GM21825 (cell line): Measurements from ENCODE around the gene NPLOC4.

Experiments used
- ATAC-seq: cut with Tn5 transposase; IDR thresholded peaks from one replicate; pipeline ENCODE4 v1.9.1; 2021; ENCODE audit warnings: mild to moderate bottlenecking, moderate library complexity; ENCODE audit not compliant: unreplicated experiment

NPLOC4 gene

DNA sequence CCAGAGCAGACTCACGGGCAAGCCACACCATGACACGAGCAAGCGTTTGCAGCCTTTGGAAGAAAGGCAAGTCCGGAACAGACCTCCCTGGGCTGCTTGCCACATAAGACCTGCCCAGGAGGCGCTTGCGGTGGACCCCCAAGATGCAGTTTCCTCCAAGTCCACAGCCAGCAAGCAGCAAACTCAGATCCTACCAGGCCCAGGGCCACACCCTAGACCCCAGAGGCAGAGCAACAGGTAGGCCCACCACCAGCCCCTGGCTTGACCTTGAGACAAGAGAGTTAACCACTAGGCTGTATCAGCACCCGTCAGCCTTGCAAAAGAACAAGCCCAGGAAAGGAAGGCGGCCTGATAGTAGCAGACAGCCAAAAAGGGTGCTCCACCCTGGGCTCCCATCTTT, 87.1 kb downstream of the NPLOC4 start:
- no peak for ATAC-seq

DNA sequence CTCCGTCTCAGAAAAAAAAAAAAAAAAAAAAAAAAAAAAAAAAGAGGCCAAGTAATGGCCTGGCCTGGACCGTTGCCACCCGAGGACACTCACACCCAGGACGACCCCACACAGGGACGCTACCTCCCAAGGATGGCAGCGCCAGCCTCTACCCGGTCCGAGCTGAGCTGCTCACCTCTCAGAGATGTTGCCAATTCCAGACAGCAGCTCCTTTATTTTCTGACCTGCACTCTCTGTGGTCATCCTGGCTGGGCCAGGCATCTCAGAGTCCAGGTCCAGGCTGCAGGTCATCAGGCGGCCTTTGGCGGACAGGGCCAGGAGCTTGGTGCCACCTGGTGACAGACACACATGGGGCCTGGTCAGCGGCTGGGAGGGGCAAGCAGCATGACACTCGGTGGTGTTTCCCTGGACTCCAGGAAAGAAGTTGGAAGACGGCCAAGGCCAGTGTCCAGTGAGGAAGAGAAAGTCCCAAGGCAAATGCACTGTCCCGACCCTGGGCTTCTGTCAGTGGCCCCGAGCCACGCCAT, 87.8 kb downstream of the NPLOC4 start:
- ATAC-seq: no peak

- ATAC-seq: no peak
Measured at GRCh38 chr17:81547614-81547982, 89.3 kb downstream of the NPLOC4 start.

DNA sequence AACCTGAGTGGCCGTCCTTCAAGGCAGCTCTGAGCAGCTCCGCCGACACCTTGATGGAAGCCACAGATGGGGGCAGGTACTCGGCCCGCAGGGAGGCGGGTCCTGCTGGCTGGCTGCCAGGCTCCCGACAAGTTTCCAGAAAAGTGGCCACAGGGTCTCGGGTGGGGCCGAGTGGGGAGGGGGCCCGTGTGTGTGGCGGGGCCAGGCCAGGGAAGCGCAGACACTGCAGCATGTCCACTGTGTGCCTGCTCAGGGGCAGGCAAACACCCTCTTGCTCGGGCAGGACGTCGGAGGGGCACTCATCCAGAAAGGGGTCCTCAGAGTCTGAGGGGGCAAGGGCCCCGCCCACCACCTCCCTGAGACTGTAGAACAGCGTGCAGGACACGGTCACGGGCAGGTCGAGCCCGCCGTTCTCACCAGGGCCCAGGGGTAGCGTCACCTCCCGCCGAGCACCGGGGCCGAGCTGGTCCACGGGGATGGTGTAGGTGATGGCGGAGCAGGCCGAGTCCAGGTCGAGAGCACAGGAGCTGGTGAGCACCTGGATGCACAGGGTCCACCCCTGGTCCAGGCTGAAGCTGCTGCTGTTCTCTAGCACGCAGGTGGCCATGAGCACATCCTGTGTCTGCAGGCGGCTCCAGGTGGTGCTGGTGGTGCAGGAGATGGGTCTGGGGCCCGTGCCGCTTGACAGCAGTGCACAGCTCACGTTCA, 89.9 kb downstream of the NPLOC4 start:
- no peak for ATAC-seq

GRCh38 chr17:81545160-81545949, 91.6 kb downstream of the NPLOC4 start:
- ATAC-seq: no peak

GRCh38 chr17:81544281-81544974, 92.5 kb downstream of the NPLOC4 start:
- no peak for ATAC-seq

- ATAC-seq: no peak
Measured at GRCh38 chr17:81543756-81544155, 93.2 kb downstream of the NPLOC4 start.

- no peak for ATAC-seq
Measured at GRCh38 chr17:81543339-81543675, 93.6 kb downstream of the NPLOC4 start.

DNA sequence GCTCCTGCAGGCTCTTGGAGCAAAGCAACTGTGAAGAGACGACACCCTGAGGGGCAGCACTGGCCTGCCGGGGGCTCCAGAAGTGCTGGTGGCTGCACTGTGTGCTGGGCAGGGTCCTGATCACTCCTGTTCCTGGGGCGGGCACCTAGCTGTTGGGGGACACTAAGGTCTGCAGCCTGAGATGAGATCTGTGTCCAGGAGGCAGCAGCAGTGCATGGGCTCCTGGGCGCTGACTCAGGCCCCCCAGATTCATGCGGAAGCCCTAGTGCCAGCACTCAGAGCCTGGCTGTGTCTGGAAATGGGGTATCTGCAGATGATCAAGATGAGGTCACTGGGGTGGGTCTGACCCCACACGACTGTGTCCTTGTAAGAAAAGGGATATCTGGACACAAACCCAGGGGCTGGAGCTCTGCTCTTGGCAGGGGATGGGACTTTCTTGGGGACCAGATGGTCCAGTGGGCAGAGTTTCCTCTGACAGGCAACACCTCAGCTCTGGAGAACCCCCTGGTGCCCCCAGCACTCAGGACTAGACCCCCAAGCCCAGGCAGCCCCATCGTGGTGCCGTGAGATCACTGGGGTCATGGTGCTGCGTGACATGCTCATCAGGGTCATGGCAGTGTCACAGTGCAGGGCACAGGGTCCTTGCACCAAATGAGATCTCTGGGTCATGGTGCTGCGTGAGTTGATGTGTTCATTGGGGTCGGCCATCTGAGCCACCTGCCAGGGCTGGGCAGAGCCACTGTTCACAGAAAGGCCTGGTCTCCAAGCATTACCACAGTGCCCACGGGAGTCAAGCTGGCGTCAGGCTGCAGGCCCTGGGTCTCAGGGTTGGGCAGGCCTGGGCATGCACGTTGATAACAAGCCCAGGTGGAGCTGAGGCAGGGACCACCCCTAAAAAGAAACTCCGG, 94.2 kb downstream of the NPLOC4 start:
- no peak for ATAC-seq

- ATAC-seq: no peak
Measured at GRCh38 chr17:81541123-81541522, 95.8 kb downstream of the NPLOC4 start.

- no peak for ATAC-seq
Measured at GRCh38 chr17:81540676-81541027, 96.3 kb downstream of the NPLOC4 start.

GRCh38 chr17:81539961-81540675, 96.8 kb downstream of the NPLOC4 start:
- no peak for ATAC-seq

GRCh38 chr17:81539571-81539900, 97.4 kb downstream of the NPLOC4 start:
- ATAC-seq: no peak

DNA sequence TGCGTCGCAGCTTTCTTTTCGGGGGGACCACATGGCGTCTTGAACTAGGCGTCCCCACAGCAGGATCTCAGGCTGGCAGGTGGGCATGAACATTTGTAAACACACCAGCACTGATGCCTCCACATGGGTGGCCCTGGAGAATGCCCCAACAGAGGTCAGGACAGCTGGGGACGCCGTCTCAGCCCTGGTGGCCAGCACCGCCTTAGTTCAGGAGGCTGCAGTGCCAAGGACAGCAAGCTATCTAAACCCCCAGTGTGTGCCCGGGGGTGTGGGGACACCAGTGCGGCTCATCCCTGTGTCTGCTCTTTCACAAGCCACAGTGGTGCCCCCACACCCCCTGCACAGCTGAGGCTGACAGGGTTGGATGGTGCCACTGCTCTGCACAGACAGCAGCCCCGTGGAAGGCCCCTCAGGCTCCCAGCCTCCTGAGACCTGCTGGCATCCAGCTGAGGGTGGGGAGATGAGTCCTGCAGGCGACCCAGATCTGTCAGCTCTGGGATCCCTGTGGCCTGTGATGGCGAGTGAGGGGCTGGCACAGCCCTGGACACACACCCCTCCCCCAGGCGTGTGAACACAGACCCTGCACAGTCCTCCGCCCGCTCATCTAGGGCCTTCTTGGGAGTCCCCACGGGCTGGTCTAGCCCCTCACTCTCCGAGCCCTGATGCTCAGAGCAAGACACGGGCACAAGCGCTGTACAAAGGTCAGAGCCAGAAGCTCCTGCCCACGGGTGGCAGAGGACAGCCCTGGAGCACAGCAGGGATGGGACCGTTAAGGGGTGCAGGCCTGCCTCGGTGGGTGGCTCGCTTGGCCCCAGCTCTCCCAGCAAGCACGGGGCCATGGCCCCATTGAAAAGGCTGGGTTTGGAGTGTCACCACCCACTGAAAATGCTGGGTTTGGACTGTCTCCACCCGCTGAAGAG, 98.0 kb downstream of the NPLOC4 start:
- no peak for ATAC-seq

- ATAC-seq: no peak
Measured at GRCh38 chr17:81537856-81538555, 98.9 kb downstream of the NPLOC4 start.

GRCh38 chr17:81537343-81537855, 99.5 kb downstream of the NPLOC4 start:
- no peak for ATAC-seq

- ATAC-seq: no peak
Measured at GRCh38 chr17:81536299-81537290, 100.3 kb downstream of the NPLOC4 start.
